Fibroblast of villous mesenchyme (primary cell): ENCODE measurements around the gene C16orf89. TPM values are rescaled to one million over a fixed set of nuclear protein-coding genes. Genes with fewer than 3 reads are reported as not detected.

Experiments used
- DNase-seq: peaks from one replicate; pipeline ENCODE4 v3.0.0-alpha.2; 2010; ENCODE audit warnings: low read depth
- H3K4me3 ChIP-seq: 2 replicates; pipeline ENCODE4 v1.5.1; 2011; ENCODE audit warnings: low read depth, mild to moderate bottlenecking, low read length
- total RNA-seq: library from RNA; depleted of rRNA; stranded (reverse); fragments of >200 nt; gene quantifications from 2 replicates; pipeline ENCODE4 v1.2.3, GENCODE V29; 2012
- TF ChIP-seq, protein P1 (sequence below): IDR thresholded peaks from 2 replicates; pipeline ENCODE4 v1.5.1; 2012; ENCODE audit warnings: low read depth, mild to moderate bottlenecking, low read length; ENCODE audit not compliant: insufficient read depth

The C16orf89 gene
- total RNA-seq, 1 donor, result not detected

DNA sequence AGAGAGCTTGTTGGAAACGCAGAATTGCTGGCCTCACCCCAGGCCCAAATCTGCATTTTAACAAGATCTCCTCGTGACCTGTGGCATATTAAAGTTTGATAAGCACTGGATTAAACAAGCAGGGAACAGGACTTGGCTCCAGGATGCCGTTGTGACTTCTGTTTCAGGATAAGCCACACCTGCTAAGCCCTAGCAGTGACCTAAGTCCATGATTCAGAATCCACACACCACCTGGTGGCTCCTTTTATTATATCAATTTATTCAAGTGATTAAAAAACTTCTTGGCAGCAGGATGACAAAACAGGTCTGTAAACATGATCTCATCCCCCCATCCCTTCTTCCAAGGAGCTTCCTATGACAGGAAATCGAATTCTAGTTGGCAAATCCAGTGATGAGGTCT lies 41.1 kb downstream of the C16orf89 start:
- no peak overlapping the region for H3K4me3 ChIP-seq
- DNase-seq, result no peak
- TF ChIP-seq, protein P1, sequence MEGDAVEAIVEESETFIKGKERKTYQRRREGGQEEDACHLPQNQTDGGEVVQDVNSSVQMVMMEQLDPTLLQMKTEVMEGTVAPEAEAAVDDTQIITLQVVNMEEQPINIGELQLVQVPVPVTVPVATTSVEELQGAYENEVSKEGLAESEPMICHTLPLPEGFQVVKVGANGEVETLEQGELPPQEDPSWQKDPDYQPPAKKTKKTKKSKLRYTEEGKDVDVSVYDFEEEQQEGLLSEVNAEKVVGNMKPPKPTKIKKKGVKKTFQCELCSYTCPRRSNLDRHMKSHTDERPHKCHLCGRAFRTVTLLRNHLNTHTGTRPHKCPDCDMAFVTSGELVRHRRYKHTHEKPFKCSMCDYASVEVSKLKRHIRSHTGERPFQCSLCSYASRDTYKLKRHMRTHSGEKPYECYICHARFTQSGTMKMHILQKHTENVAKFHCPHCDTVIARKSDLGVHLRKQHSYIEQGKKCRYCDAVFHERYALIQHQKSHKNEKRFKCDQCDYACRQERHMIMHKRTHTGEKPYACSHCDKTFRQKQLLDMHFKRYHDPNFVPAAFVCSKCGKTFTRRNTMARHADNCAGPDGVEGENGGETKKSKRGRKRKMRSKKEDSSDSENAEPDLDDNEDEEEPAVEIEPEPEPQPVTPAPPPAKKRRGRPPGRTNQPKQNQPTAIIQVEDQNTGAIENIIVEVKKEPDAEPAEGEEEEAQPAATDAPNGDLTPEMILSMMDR, result no peak

DNA sequence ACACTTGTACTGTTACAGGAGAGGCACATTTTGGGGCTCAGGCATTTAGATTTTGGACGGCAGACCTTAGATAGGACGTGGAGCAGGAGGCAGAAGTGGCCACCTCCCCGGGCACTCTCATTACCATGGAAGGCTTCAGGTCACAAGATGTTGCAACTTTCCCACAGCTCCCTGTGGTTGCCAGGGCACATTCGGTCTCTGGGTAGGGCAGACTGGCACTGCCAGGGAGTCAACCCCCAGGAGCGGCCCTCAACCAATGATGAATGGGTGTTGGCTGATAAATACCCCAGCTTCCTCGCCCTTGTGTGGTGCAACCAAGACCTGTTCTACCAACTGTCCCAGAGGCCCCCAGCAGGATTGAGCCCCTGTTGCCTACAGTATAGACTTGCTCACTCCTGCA lies 43.2 kb downstream of the C16orf89 start:
- no peak for DNase-seq
- TF ChIP-seq, protein P1, result no peak

DNA sequence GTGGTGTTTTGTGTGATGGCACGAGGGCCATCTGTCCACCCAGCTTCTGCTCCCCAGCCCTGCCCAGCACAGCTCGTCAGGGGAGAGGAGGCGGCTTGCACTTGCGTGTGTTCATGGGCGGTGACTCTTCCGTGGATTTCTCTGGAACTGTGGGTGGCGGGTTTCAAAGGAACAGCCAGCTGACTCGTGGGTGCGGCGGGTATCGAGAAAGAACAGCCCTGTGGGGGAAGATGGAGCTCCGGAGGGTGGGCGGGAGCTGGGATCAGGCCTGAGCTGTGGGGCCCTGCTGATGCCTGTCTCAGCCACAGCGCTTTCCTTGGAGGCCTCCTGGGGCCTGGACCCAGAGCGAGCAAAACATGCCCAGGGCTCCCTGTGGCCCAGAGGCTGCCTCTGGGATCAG lies 45.2 kb downstream of the C16orf89 start:
- DNase-seq, result no peak
- TF ChIP-seq, protein P1, result no peak
- H3K4me3 ChIP-seq, result no peak overlapping the region

More for the DNA sequence above, 43.2 kb downstream of the C16orf89 start:
- no peak overlapping the region for H3K4me3 ChIP-seq

DNA sequence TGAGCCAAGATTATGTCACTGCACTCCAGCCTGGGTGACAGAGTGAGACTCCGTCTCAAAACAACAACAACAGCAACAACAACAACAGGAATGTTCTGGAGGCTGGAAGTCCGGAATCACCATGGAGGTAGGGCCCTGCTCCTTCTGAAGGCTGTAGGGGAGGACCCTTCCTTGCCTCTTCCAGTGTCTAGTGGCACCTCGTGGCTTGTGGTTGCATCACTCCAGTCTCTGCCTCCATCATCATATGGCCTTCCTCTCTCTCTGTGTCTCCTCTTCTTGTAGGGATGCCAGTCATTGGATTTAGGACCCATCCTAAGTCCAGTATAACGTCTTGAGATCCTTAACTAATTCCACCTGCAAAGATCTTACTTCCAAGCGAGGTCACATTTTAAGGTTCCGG lies 46.0 kb downstream of the C16orf89 start:
- no peak overlapping the region for H3K4me3 ChIP-seq
- DNase-seq, result no peak
- TF ChIP-seq, protein P1, result no peak

DNA sequence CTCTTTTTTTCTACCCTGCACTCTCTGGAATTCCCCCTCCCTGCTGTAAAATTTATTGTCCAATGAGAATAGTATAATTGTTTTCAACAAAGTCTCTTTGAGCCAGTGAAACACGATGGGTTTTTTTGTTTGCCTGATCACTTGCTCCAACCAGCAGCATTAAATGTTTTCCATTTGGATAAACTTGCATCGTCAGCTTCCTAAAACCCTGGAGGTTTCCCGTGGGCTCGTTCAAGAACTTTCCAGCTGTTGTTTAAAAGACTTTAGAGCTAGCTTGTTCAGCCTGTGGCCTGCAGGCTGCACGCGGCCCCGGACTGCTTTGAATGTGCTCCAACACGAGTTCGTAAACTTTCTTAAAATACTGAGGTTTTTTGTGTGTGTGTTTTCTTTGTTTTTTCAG lies 47.0 kb downstream of the C16orf89 start:
- TF ChIP-seq, protein P1, result no peak

DNA sequence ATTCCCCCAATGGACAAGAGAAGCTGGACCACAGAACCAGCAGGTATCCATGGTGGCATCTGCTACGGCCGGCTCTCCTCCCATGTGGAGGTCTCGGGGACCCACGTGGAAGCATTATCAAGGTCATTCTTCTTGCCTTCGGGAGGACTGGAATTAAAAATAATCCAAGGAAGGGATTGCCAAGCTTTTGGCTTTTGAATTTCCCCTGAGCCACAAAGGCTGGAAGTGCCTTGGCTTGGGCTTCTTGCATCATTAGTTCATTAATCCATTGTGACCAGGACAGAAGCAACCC lies 48.1 kb downstream of the C16orf89 start:
- DNase-seq, result no peak
- TF ChIP-seq, protein P1, result no peak
- H3K4me3 ChIP-seq, result no peak overlapping the region

More for the DNA sequence above, 47.0 kb downstream of the C16orf89 start:
- no peak overlapping the region for H3K4me3 ChIP-seq
- DNase-seq, result no peak

DNA sequence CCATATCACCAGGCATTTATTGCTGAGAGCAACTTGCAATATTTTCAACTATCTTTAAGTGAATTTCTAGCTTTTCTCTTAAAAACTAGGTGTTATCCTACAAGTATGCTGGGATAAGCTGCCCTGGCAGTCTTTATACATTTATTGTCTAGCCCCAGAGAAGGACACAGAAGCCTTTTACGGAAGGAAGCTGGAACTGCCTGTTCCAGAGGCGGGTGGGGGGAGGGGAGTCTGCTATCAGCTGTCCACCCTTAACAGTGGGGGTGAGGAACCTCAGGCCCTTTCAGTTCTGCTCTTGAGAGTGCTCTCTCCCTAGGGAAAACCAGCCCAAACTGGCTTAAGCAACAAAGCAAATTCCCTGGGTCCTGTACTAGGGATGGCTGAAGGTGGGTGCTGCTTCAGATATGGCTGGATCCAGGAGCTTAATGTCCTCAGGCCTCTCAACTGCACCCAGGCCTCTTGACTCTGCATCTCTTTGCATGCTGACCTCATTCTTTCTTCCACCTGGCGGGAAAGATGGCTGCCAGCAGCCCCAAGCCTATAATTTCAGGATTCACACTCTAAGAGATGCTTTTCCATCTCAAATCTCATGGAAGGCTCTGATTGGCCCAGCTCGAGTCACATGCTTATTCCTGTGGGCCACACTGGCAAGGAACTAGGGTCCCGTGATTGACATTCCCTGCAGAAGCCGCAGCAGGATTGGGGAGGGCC lies 48.6 kb downstream of the C16orf89 start:
- TF ChIP-seq, protein P1, result no peak
- DNase-seq, result no peak
- no peak overlapping the region for H3K4me3 ChIP-seq
